OCI-LY7 (cell line): Measurements from ENCODE around the gene PLEKHA5. TPM values are rescaled to one million over a fixed set of nuclear protein-coding genes. Genes with fewer than 3 reads are reported as not detected.

Source experiments
- BruUV-seq: library from RNA; stranded (reverse); fragments of 400-500 nt; replicated peaks from 2 replicates; lab custom pipeline; 2021; lab: Mats Ljungman, UMichigan
- CTCF ChIA-PET: fragments of 300-600 bp; sonication (Branson Sonifier 250); formaldehyde crosslinking; loops from one replicate; lab custom pipeline; 2022; ENCODE audit warnings: antibody characterized with exemption; ENCODE audit not compliant: unreplicated experiment; lab: Charles Lee
- POLR2A ChIA-PET: fragments of 300-600 bp; sonication (Branson Sonifier 250); formaldehyde crosslinking; loops from one replicate; lab custom pipeline; 2022; ENCODE audit warnings: antibody characterized with exemption; lab: Charles Lee
- DNase-seq: peaks from one replicate; pipeline ENCODE4 v3.0.0-alpha.2; 2015; ENCODE audit warnings: low spot score
- H2AFZ ChIP-seq: fragments of 200-600 bp; sonication (generic), shearing (Covaris generic); 2 replicates; pipeline ENCODE4 v1.6.1; 2014; ENCODE audit warnings: mild to moderate bottlenecking, antibody characterized with exemption, low read length, moderate library complexity
- H3K27ac ChIP-seq: fragments of 200-600 bp; sonication (generic); 2 replicates; pipeline ENCODE4 v1.5.1; 2014; ENCODE audit warnings: mixed run types, low read depth, mild to moderate bottlenecking, moderate library complexity, low read length, inconsistent platforms; ENCODE audit not compliant: poor library complexity, severe bottlenecking
- H3K36me3 ChIP-seq: fragments of 200-600 bp; sonication (generic); 2 replicates; pipeline ENCODE4 v1.6.1; 2014; ENCODE audit warnings: mild to moderate bottlenecking, antibody characterized with exemption, low read length, moderate library complexity, mixed read lengths; ENCODE audit not compliant: insufficient read depth
- H3K4me1 ChIP-seq: fragments of 200-600 bp; sonication (generic); 2 replicates; pipeline ENCODE4 v1.5.1; 2014; ENCODE audit warnings: mild to moderate bottlenecking, low read length; ENCODE audit not compliant: insufficient read depth, poor library complexity, severe bottlenecking
- H3K4me2 ChIP-seq: fragments of 200-600 bp; sonication (generic); 2 replicates; pipeline ENCODE4 v1.6.1; 2014; ENCODE audit warnings: mild to moderate bottlenecking, low read length
- H3K4me3 ChIP-seq: fragments of 200-600 bp; sonication (generic); 2 replicates; pipeline ENCODE4 v1.5.1; 2014; ENCODE audit warnings: mild to moderate bottlenecking, low read depth, low read length; ENCODE audit not compliant: poor library complexity, severe bottlenecking
- H3K79me2 ChIP-seq: fragments of 200-600 bp; sonication (generic); 2 replicates; pipeline ENCODE4 v1.6.1; 2016; ENCODE audit warnings: low read depth, mild to moderate bottlenecking, low read length, moderate library complexity, mixed read lengths; ENCODE audit not compliant: insufficient read depth
- H3K9me2 ChIP-seq: fragments of 200-600 bp; sonication (generic); 2 replicates; pipeline ENCODE4 v1.6.1; 2016; ENCODE audit warnings: mild to moderate bottlenecking, low read length, mixed read lengths; ENCODE audit not compliant: insufficient read depth
- H3K9me3 ChIP-seq: fragments of 200-600 bp; sonication (generic); 2 replicates; pipeline ENCODE4 v1.6.1; 2014; ENCODE audit warnings: mild to moderate bottlenecking, mixed run types, low read length, mixed read lengths
- H4K20me1 ChIP-seq: fragments of 200-600 bp; sonication (generic); 2 replicates; pipeline ENCODE4 v1.6.1; 2014; ENCODE audit warnings: mild to moderate bottlenecking, antibody characterized with exemption, low read length, moderate library complexity, mixed read lengths; ENCODE audit not compliant: insufficient read depth
- EZH2phosphoT487 ChIP-seq: fragments of 200-600 bp; sonication (generic); IDR thresholded peaks from 2 replicates; pipeline ENCODE4 v1.6.1; 2018; ENCODE audit warnings: low read depth, borderline replicate concordance, mild to moderate bottlenecking, mixed run types, antibody characterized with exemption, low read length, moderate library complexity, mixed read lengths
- intact Hi-C: fragments of 100-400 bp; cut with micrococcal nuclease; formaldehyde crosslinking; loops from one replicate; pipeline ENCODE4 v1.10.0; 2022; ENCODE audit not compliant: unreplicated experiment
- total RNA-seq, 2 experiments: library from RNA; depleted of rRNA in 1 of 2; stranded (reverse); fragments of >200 nt in 1 of 2; shearing (Covaris generic) in 1 of 2; gene quantifications; 2 replicates each; pipeline ENCODE4 v1.2.3, GENCODE V29; 2014 to 2022
- TF ChIP-seq, protein P1 (sequence below): fragments of 200-600 bp; sonication (generic); conservative IDR thresholded peaks from 2 replicates; pipeline ENCODE4 v1.5.1; 2014; ENCODE audit warnings: mild to moderate bottlenecking, antibody characterized with exemption, low read length, moderate library complexity, mixed read lengths

The PLEKHA5 gene
- total RNA-seq, 2 experiments from 2014 or later, result 2.7 TPM; not detected in 1

DNA sequence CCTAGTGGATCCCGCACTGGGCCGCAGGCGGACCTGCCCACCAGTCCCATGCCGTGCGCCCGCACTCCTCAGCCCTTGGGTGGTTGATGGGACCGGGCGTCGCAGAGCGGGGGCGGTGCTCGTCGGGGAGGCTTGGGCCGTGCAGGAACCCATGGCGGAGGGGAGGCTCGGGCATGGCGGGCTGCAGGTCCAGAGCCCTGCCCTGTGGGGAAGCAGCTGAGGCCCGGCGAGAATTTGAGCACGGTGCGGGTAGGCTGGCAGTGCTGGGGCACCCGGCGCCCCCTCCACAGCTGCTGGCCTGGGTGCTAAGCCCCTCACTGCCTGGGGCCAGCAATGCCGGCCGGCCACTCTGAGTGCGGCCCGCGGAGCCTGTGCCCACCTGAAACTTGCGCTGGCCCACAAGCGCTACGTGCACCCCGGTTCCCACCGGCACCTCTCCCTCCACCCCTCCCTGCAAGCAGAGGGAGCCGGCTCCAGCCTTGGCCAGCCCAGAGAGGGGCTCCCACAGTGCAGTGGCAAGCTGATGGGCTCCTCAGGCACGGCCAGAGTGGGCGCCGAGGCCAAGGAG lies 100.8 kb downstream of the PLEKHA5 start:
- Histone ChIP-seq H3K4me1 (no peaks in the 10 kb centered on the region), H3K27ac (no peak overlapping the region), H2AFZ (no peak overlapping the region), H3K9me2 (no peaks in the 10 kb centered on the region), H3K79me2 (no peaks in the 10 kb centered on the region), H3K4me2 (no peak overlapping the region), H3K9me3 (no peaks in the 10 kb centered on the region), H3K4me3 (no peak overlapping the region), H3K36me3 (no peaks in the 10 kb centered on the region), H4K20me1 (no peaks in the 10 kb centered on the region)
- CTCF ChIA-PET, result no interaction called here
- POLR2A ChIA-PET, result no interaction called here
- intact Hi-C loops, result no loop called here
- DNase-seq, result no peak
- TF ChIP-seq, protein P1, sequence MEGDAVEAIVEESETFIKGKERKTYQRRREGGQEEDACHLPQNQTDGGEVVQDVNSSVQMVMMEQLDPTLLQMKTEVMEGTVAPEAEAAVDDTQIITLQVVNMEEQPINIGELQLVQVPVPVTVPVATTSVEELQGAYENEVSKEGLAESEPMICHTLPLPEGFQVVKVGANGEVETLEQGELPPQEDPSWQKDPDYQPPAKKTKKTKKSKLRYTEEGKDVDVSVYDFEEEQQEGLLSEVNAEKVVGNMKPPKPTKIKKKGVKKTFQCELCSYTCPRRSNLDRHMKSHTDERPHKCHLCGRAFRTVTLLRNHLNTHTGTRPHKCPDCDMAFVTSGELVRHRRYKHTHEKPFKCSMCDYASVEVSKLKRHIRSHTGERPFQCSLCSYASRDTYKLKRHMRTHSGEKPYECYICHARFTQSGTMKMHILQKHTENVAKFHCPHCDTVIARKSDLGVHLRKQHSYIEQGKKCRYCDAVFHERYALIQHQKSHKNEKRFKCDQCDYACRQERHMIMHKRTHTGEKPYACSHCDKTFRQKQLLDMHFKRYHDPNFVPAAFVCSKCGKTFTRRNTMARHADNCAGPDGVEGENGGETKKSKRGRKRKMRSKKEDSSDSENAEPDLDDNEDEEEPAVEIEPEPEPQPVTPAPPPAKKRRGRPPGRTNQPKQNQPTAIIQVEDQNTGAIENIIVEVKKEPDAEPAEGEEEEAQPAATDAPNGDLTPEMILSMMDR, result no peak
- TF ChIP-seq EZH2phosphoT487, result no peak
- no TSS peak for BruUV-seq

DNA sequence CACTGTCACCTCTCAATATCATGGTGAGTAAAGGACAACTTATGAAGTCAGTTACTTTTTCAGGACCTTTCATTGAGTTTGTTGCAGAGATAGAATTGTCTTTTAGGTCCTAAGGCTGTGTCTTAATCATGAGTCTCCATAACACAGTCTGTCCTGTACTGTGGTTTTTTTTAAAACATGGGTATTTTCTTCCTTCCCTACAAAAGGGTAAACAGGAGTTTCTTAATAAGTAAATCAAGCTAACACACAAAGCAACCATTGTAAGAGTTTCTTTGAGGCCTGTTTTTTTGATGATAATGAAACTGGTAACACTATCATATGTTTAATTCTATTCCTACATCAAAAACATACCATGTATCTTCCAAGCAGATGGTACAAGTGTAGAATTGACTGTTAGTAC lies 101.4 kb downstream of the PLEKHA5 start:
- CTCF ChIA-PET, result no interaction called here
- Histone ChIP-seq H2AFZ (no peak overlapping the region), H3K9me2 (no peaks in the 10 kb centered on the region), H3K79me2 (no peaks in the 10 kb centered on the region), H3K4me2 (no peak overlapping the region), H3K36me3 (no peaks in the 10 kb centered on the region), H4K20me1 (no peaks in the 10 kb centered on the region), H3K27ac (no peak overlapping the region), H3K4me1 (no peaks in the 10 kb centered on the region), H3K4me3 (no peak overlapping the region), H3K9me3 (no peaks in the 10 kb centered on the region)
- POLR2A ChIA-PET, result no interaction called here
- TF ChIP-seq, protein P1, result no peak
- no peak for TF ChIP-seq EZH2phosphoT487
- DNase-seq, result no peak
- BruUV-seq, result no TSS peak
- intact Hi-C loops, result no loop called here

DNA sequence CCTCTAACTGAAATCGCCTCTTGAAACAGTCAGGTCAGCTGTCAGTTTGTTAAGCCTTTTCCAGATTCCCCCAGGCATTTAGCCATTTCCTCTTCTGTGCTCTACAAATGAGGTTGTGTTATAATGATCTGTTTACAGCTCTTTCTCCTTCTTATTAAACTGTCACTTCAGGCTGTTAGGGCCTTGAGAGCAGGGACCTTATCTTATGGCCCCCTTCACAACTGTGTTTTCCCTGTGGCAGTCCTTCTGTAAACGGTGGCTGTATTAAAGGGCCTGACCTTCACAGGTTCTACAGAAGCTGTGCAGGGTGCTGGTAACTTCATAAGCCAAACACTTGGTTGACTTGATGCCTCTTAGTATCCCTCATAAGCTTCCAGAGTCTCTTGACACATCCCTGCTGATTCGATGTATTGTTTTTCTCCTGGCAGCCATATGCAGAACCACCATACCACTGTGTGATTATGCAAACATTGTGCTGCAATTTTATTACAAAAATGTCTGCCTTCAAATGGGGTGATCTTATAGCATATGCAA lies 104.7 kb downstream of the PLEKHA5 start:
- Histone ChIP-seq H3K9me2 (no peaks in the 10 kb centered on the region), H3K4me2 (no peak overlapping the region), H3K27ac (no peak overlapping the region), H3K9me3 (no peaks in the 10 kb centered on the region), H3K4me3 (no peak overlapping the region), H3K4me1 (no peaks in the 10 kb centered on the region), H2AFZ (no peak overlapping the region), H4K20me1 (no peaks in the 10 kb centered on the region), H3K36me3 (no peaks in the 10 kb centered on the region), H3K79me2 (no peaks in the 10 kb centered on the region)
- no TSS peak for BruUV-seq
- ChIA-PET POLR2A (no interaction called here), CTCF (no interaction called here)
- TF ChIP-seq, protein P1, result no peak
- TF ChIP-seq EZH2phosphoT487, result no peak
- intact Hi-C loops, result no loop called here
- DNase-seq, result no peak
